H7 (cell line): ENCODE results near the gene FAM174C. TPM values are rescaled to one million over a fixed set of nuclear protein-coding genes. Genes with fewer than 3 reads are reported as not detected.
"Not testable (repeated sequence)": the region's sequence is repeated elsewhere in the genome, so short reads cannot be mapped to it uniquely, and the experiment has no call there.

Source experiments
- DNase-seq: peaks from one replicate; pipeline ENCODE4 v3.0.0; 2012
- H3K27me3 ChIP-seq: 2 replicates; pipeline ENCODE4 v1.6.0; 2011; ENCODE audit warnings: mild to moderate bottlenecking, low read length; ENCODE audit not compliant: control insufficient read depth, insufficient read depth
- H3K36me3 ChIP-seq: replicated peaks from 2 replicates; pipeline ENCODE4 v1.5.1; 2011; ENCODE audit warnings: low read length; ENCODE audit not compliant: control insufficient read depth, insufficient read depth
- H3K4me3 ChIP-seq: 2 replicates; pipeline ENCODE4 v1.5.1; 2011; ENCODE audit warnings: low read depth, mild to moderate bottlenecking, control low read depth, low read length, moderate library complexity; ENCODE audit not compliant: insufficient read depth
- total RNA-seq: library from RNA; depleted of rRNA; stranded (reverse); fragments of >200 nt; shearing (Covaris generic); gene quantifications from 2 replicates; pipeline ENCODE4 v1.2.3, GENCODE V29; 2014

FAM174C gene
- total RNA-seq, 1 experiment from 2014 or later, result 83.1 TPM

DNA sequence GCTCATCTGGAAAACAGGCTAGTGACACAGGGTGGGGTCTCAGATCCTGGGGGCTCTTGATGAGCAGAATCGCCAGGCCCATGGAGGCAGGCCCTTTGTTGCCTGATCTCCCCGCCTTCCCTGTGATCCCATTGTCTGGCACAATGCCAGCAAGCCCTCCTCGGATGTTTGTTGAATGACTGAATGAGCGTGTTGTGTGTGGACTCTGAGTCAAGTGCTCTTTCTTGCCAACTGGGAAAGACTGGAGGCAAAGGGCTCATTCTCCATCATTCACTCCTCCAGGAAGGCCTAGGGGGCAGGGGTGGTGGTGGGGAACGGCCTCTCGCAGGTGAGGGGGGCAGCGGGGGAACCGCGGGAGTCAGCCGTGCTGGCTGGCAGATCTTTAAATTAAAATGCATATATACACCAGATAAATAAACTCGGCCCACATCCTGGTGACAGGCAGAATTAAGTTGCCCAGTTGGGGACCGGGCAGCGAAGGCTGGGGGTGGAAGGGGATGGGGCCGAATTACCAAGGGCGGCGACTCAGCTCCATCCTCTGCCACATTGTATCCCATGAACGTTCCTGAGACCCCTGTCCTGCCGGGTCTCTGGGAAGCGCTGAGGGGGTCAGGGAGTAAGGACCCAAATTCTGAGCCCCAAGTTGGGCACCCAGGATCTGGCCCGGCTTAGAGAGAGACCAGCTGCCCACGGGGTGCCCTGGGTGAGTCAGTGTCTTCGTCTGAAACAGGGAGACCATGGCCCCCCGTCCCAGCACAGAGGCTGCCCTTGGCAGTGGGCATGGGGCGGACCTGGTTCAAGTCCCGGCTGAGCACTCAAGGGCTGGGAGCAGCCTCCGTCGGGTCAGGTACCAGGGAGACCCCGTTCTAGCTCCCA, 34.9 kb downstream of the FAM174C start:
- H3K27me3 ChIP-seq, result no peaks in the 10 kb centered on the region
- DNase-seq, result no peak
- H3K4me3 ChIP-seq, result no peak overlapping the region
- no peaks in the 10 kb centered on the region for H3K36me3 ChIP-seq

DNA sequence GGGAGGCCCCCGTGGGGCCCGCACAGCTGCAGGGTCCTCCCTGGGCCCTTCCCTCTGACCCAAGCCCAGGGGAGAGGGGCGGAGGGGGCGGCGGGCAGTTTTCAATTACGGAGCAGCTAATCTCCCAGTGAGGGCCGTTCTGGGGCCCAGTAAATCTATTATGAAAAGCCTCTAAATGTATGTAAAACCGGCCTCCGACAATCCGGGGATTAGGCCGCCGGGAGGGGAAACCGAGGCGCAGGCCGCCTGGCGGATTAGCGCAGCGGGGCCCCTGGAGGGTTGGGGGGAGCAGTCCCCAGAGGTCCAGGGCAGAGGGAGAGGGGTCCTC, 35.5 kb downstream of the FAM174C start:
- H3K4me3 ChIP-seq, result no peak overlapping the region
- peaks cover under 1% of the 10 kb centered on the region; the same call in 1 of the 2 replicates for H3K27me3 ChIP-seq
- H3K36me3 ChIP-seq, result no peaks in the 10 kb centered on the region
- no peak for DNase-seq

DNA sequence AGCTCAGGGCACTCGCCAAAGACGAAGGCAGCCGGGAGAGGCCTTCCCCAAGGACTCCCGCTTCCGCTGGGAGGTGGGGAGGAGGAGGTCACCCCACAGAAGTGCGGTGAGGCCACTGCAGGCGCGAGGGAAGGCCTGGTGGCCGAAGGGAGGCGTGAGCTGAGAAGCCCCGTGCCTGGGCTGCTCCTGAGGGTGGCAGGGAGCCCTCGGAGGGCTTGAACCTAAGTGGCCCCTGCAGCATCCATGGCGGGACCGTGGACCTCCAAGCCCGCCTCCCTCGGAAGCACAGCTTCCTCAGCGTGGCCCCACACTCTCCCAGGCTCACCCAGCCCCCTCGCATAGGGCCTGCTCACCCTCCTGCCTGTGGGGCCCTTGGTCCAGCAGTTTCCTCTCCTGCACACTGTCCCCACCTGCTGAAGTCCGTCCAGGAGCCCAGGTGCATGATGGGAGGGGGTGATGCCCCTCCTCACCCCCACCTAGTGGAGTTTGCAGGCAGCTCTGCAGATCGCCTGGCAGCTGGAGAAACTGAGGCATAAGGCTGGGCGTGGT, 36.3 kb downstream of the FAM174C start:
- peak; percentile 77 for DNase-seq
- Histone ChIP-seq H3K36me3 (no peaks in the 10 kb centered on the region), H3K4me3 (no peak overlapping the region), H3K27me3 (peaks cover 7% of the 10 kb centered on the region)

DNA sequence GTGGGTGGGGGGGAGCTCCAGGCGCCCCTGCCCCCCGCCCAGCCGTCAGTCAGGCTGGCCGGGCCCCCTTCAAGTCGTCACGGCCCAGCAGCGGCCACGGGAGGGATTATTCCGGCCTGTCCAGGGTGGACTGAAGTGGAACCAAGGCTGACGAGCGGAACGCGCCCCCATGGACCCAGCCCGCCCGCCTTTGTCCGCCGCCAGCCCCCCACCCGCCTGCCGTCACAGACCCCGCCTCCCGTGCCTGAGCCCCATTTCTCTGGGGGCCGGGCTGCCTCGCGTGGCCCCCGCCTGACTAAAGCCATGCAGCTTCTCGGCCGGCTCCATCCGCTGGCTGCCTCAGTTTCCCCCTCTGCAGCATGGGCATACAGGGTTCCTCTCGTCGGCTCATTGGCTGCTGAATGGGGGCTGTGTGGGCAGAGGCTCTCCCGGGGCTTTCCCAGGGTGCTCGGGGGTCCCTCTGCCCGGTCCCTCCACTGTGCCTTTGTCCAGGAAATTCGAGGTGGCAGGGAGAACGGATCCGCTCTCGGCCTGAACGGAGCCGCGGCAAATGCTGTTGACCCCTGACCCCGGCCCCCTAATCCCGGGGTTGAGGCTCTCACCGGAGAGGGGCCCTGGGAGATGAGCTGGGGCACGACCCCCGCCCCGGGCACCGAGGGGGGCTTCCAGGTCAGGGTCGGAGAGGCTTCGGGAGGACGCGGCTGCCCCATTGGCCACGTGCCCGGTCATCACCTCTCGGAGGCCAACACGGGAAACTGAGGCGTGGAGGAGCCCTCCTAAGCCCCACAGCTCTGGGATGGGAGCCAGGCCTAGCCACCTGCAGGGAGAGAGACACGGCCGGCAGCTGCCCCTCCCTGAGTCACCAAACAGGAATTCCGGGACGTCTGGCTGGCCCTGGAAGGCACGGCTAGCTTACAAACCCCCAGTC, 37.7 kb downstream of the FAM174C start:
- H3K4me3 ChIP-seq, result no peak overlapping the region
- peak; percentile 85 for DNase-seq
- H3K27me3 ChIP-seq, result peaks cover 7% of the 10 kb centered on the region
- no peaks in the 10 kb centered on the region for H3K36me3 ChIP-seq

DNA sequence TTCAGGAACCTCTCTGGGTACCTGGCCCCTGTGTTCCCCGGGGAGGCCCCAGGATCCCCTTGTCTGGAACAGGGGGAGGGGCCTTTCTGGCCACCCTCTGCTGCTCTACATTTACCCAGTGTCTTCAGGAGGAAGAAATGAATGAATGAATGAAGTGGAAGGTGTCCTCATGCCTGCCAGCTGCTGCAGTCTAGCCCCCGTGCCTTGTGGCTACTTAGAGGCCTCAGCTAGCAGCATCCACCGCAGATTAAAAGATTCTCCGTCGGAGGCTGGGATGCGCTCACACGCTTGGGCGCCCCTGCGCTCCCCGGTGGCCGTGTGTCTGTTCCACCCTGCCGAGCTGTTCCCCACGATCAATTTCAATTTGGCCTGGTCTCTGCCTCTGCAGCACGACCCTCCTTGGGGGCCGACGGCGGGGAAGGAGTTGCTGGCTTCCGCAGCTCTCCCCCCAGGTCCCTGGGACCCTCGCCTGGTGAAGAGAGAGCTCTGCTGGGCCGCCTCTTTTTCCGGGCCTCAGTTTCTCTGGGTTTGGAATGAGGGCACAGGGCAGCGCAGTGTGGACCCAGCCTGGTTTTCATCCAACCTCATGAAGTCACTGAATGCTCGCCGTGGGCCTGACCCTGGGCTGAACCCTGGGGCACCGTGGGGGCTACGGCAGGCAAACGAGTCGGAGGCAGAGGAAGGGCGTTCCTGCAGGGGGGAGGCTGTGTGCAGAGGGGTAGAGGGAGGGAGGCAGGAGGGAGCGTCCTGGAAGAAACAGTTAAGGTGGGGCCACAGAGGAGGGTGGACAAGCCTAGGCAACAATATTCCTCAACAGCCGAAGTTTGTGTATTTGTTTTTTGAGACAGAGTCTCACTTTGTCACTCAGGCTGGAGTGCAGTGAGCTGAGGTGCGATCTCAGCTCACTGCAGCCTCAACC, 38.6 kb downstream of the FAM174C start:
- Histone ChIP-seq H3K4me3 (no peak overlapping the region), H3K27me3 (peaks cover 7% of the 10 kb centered on the region), H3K36me3 (no peaks in the 10 kb centered on the region)
- DNase-seq, result no peak

DNA sequence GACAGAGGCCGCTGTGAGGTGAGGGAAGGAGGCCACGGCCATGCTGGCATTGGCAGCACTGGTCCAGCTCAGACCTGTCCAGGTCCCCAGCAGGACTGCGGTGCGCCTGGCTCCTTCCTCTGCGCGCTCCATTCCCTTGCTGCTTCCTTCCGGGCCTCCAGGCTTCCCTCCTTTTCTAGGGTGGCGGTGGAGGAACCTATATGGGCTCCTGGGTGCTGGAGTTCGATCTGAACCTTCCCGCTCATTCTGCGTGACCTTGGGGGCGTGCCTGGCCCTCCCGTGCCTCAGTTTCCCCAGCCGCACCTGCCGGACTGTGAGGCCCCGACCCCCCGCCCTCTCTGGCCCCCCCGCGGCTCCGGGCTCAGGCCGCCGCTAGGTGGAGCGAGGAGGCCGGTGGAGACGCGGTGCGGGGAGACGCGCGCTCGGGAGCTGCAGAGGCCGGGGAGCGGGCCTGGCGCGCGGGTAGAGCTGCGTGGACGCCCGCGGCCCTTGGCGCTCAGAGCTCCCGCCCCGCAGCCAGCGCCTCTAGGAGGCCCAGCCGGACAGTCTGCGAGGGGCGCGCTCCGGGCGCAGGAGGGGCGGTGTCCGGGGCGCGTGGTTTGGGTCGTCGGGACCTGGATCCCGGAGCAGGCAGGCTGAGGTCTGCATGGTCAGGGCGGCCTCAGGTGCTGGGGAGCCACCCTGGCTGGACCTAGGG, 40.3 kb downstream of the FAM174C start:
- H3K4me3 ChIP-seq, result peak overlapping the region; percentile 37
- peak; percentile 97 for DNase-seq
- no peaks in the 10 kb centered on the region for H3K36me3 ChIP-seq
- H3K27me3 ChIP-seq, result peaks cover 7% of the 10 kb centered on the region

DNA sequence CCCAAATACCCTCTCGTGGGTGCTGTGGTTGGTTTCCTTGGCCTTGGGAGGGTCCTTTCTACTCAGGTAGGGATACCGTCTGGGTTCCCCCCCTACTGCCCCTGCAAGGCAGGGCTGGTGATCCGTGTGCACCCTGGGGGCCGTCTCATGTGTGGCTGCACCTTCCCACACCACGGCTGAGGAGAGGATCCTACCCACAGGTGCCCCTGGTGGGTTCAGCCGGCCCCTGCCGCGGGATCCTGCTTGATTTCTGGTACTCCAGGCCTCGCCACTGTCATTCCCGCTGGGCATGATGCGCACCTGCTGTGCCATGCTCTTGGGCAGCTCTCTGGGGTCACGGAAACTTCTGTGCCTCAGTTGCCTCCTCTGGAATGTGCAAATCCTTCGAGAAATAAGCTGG, 41.1 kb downstream of the FAM174C start:
- no peak overlapping the region for H3K4me3 ChIP-seq
- no peaks in the 10 kb centered on the region for H3K36me3 ChIP-seq
- DNase-seq, result no peak
- H3K27me3 ChIP-seq, result peaks cover 7% of the 10 kb centered on the region

DNA sequence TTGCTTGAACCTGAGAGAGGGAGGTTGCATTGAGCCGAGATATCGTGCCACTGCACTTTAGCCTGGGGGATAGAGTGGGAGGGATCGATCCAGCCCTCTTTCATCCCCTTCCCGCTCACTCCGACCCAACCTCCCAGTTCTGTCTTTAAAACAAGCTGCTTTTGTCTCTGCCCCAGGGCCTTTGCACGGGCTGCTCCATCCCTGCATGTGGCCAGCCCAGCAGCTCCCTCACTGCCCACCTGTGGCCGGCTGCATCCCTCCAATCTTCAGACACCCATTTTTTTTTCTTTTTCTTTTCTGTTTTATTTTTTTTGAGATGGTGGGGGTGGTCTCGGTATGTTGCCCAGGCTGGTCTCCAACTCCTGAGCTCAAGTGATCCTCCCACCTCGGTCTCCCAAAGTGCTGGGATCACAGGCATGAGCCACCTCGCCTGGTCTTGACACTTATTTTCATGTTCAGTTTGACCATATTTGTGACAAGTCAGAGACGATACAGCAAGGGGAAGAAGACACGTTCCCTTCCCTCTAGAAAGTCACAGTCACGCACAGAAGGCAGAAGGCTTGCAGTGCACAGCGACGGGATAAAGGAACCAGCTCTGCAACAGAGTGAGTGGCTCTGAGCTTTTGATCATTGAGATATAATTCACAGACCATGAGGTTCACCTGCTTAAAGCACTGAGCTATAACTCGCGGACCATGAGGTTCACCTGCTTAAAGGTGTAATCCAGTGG, 42.1 kb downstream of the FAM174C start:
- DNase-seq, result no peak
- H3K36me3 ChIP-seq, result no peaks in the 10 kb centered on the region
- peaks cover 7% of the 10 kb centered on the region for H3K27me3 ChIP-seq
- no peak overlapping the region for H3K4me3 ChIP-seq

DNA sequence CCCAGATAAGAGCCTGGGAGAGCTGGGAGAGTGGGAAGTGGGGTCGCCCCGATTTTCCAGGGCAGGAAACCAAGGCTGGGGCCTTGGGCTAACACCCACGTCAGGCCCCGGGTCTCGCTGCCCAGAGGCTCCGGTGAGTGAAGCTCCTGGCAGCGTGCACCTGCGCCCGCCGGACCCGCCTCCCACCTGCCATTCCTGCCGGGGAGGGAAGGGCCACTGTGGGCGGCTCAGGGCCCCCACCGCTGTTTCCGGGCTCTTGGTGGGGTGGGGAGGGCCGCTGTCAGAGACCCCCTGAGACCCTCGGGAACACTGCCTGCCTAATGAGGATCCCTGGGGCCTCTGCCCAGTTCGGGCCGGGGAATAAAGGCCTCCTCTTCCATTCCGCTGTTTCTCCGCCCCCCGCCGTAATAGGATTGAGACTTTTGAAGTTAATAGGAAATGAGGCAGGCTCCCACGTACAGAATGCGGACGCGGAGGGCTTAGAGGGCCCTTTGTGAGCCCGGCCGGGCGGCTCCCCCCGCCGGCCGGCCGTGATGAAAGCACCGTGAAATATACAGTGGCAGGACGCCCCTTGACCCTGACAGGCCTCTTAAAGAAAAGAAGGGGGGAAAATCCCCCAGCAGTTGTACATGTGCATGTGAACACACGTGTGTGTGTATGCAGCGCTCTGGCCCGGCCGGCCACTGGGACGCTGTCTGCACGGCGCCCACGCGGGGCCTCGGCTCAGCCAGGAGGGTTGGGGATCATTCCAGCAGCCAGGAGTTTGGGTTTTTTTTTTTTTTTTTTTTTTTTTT, 43.5 kb downstream of the FAM174C start:
- H3K36me3 ChIP-seq, result no peaks in the 10 kb centered on the region
- no peak overlapping the region for H3K4me3 ChIP-seq
- peak; percentile 83 for DNase-seq
- H3K27me3 ChIP-seq, result peaks cover 7% of the 10 kb centered on the region

DNA sequence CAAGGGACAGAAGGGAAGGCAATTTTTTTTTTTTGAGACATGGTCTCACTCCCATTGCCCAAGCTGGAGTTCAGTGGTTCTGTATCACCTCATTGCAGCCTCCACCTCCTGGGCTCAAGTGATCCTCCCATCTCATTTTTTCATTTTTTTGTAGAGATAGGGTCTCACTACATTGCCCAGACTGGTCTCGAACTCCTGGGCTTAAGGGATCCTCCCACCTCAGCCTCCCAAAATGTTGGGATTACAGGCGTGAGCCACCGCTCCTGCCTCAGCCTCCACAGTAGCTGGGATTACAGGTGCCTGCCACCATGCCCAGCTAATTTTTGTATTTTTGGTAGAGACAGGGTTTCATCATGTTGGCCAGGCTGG, 44.9 kb downstream of the FAM174C start:
- not testable (repeated sequence) for H3K27me3 ChIP-seq, H3K4me3 ChIP-seq, DNase-seq, H3K36me3 ChIP-seq

DNA sequence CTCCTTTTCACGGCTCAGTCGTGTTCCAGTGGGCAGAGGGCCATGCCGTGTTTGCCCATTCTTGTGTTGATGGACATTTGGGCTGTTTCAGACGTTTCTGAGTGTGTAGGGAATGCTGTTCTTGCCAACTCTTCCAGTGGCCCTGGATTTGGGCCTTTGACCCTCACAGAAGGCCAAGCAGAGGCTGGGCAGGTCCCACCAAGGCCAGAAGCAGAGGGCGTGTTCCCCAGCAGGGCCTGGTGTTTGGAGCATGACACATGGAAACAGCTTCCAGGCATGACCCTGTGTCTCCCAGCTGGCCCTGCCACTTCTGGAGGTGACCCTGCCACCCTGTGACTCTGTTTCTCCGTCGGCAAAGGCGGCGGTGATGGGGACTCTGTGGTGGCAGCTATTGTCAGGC, 46.2 kb downstream of the FAM174C start:
- H3K27me3 ChIP-seq, result no peaks in the 10 kb centered on the region; the same call in 1 of the 2 replicates

DNA sequence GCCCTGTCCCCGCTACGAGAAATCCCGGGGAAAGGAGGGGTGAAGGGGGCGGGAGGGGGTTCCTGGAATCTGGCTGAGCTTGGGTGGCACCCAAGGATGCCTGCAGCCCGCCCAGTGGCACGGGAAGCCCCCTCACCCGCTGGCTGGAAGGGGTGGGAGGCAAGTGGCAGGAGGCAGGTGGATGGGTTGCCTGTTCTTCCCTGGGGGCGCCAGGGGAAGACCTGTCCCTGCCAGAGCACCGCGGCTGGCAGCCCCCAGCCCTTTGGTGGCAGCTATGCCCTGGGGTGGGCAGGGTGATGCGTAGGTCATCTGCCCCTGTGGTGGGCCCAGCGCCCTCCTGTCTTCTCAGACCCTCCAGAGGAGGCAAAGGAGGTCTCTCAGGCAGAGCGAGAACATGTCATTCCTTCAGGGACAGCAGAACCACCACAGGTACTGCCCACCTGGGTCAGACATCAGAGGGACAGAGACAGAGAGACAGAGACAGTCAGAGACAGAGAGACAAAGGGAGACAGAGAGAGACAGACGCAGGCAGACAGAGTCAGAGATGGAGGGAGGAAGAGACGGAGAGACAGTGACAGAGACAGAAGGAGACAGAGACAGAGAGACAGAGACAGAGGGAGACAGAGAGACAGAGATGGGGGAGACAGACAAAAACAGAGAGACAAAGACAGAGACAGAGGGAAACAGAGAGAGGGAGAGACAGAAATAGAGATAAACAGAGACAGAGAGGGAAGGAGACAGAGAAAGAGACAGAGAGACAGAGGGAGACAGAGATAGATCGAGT, 47.1 kb downstream of the FAM174C start:
- Histone ChIP-seq H3K36me3 (no peaks in the 10 kb centered on the region), H3K4me3 (no peak overlapping the region)
- no peak for DNase-seq

More for the DNA sequence above, 46.2 kb downstream of the FAM174C start:
- Histone ChIP-seq H3K36me3 (no peaks in the 10 kb centered on the region), H3K4me3 (no peak overlapping the region)
- no peak for DNase-seq

More for the DNA sequence above, 47.1 kb downstream of the FAM174C start:
- H3K27me3 ChIP-seq, result no peaks in the 10 kb centered on the region
